ENCODE results near the gene PRSS3.
"Not testable (repeated sequence)": the region's sequence is repeated elsewhere in the genome, so short reads cannot be mapped to it uniquely, and the experiment has no call there.

PRSS3 gene

DNA sequence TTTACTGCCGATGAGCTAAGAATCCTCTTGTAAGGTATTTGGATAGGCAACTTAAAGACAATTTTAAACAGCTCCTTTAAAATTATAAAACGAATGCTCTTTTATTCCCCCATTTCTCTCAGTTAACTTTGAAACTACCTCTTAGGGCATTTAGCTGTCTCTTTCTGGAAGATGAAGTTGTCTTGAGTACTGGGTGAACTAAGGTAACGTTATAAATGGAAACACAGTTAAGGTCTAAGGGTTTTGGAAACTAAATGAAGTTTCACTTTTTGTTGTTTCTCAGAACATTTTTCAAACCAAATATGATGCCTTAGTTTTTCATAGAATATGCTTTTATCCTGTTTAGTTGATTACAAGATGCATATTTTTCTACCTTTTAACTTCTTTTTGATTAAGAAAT is 28.4 kb downstream of the PRSS3 start:
- no peak overlapping the region for H3K4me3 ChIP-seq (ENCODE audit: low read length)
- H3K36me3 ChIP-seq (ENCODE audit: control insufficient read depth, low read depth, low read length): no peaks in the 10 kb centered on the region
- H3K27me3 ChIP-seq (ENCODE audit: control insufficient read depth, insufficient read depth, low read length): no peaks in the 10 kb centered on the region
- no peak overlapping the region for H3K9ac ChIP-seq (ENCODE audit: low read length)
- peaks cover 6% of the 10 kb centered on the region for H3K4me1 ChIP-seq (ENCODE audit: control insufficient read depth, low read depth, low read length)
- H3K27ac ChIP-seq (ENCODE audit: low read length): no peak overlapping the region
- H3K9me3 ChIP-seq (ENCODE audit: control insufficient read depth, low read depth, low read length): no peaks in the 10 kb centered on the region

DNA sequence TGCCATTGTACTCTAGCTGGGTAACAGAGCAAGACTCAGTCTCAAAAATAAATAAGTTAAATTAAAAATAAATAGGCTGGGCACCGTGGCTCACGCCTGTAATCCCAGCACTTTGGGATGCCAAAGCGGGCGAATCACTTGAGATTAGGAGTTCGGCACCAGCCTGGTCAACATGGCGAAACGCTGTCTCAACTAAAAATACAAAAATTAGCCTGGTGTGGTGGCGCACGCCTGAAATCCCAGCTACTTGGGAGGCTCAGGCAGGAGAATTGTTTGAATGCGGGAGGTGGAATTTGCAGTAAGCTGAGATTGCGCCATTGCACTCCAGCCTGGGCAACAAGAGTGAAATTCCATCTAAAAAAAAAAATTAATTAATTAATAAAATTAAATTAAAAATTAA is 31.9 kb downstream of the PRSS3 start:
- not testable (repeated sequence) for H3K4me3 ChIP-seq (ENCODE audit: low read length); H3K9me3 ChIP-seq (ENCODE audit: control insufficient read depth, low read depth, low read length); H3K4me1 ChIP-seq (ENCODE audit: control insufficient read depth, low read depth, low read length); H3K36me3 ChIP-seq (ENCODE audit: control insufficient read depth, low read depth, low read length); H3K27me3 ChIP-seq (ENCODE audit: control insufficient read depth, insufficient read depth, low read length); H3K9ac ChIP-seq (ENCODE audit: low read length); H3K27ac ChIP-seq (ENCODE audit: low read length)

DNA sequence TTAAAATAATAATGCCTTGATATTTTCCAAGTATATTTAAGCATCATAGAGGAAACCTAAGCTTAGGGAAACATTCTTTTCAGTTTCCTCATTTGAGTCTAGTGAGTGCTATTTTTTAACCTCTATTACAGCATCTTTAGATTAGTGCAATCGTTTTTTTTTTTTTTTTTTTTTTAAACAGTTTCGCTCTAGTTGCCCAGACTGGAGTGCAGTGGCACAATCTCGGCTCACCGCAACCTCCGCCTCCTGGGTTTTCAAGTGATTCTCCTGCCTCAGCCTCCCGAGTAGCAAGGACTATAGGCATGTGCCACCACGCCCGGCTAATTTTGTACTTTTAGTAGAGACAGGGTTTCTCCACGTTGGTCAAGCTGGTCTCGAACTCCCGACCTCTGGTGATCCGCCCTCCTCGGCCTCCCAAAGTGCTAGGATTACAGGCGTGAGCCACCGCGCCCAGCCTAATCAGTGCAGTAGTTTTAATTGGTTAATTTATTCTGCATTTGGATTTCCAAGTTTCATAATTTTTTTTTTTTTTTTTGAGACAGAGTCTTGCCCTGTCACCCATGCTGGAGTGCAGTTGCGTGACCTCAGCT is 34.4 kb downstream of the PRSS3 start:
- not testable (repeated sequence) for H3K27ac ChIP-seq (ENCODE audit: low read length); H3K9me3 ChIP-seq (ENCODE audit: control insufficient read depth, low read depth, low read length); H3K4me3 ChIP-seq (ENCODE audit: low read length); H3K9ac ChIP-seq (ENCODE audit: low read length); H3K27me3 ChIP-seq (ENCODE audit: control insufficient read depth, insufficient read depth, low read length); H3K36me3 ChIP-seq (ENCODE audit: control insufficient read depth, low read depth, low read length); H3K4me1 ChIP-seq (ENCODE audit: control insufficient read depth, low read depth, low read length)

DNA sequence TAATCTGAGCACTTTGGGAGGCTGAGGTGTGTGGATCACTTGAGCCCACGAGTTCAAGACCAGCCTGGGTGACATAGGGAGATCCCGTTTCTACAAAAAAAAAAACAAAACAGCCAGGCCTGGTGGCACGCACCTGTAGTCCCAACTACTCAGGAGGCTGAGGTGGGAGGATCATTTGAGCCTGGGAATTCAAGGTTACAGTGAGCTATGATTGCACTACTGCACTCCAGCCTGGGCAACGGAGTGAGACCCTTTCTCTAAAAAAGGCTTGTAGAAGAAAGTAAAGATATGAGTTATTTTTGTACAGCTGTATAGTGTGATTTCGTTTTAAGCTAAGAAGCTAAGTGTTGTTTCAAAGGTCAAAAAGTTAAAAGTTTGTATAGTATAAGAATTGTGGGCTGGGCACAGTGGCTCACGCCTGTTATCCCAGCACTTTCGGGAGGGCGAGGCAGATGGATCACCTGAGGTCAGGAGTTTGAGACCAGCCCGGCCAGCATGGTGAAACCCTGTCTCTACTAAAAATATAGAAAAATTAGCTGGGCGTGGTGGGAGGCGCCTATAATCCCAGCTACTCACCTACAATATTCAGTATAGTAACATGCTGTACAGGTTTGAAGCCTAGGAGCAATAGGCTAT is 40.4 kb downstream of the PRSS3 start:
- Histone ChIP-seq H3K4me1 (ENCODE audit: control insufficient read depth, low read depth, low read length) (no peaks in the 10 kb centered on the region), H3K27me3 (ENCODE audit: control insufficient read depth, insufficient read depth, low read length) (no peaks in the 10 kb centered on the region), H3K4me3 (ENCODE audit: low read length) (no peak overlapping the region), H3K27ac (ENCODE audit: low read length) (no peak overlapping the region), H3K9ac (ENCODE audit: low read length) (no peak overlapping the region), H3K36me3 (ENCODE audit: control insufficient read depth, low read depth, low read length) (no peaks in the 10 kb centered on the region), H3K9me3 (ENCODE audit: control insufficient read depth, low read depth, low read length) (no peaks in the 10 kb centered on the region)

DNA sequence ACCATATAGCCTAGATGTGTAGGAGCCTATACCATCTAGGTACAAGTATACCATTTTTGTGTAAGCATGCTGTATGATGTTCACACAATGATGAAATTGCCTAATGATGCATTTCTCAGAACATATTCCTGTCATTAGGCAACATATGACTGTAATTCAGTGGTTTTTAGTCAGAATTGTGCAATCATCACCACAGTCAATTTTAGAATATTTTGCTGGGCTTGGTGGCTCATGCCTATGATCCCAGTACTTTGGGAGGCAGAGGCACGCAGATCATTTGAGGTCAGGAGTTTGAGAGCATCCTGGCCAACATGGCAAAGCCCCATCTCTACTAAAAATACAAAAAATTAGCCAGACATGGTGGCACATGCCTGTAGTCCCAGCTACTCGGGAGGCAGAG is 40.9 kb downstream of the PRSS3 start:
- H3K9ac ChIP-seq (ENCODE audit: low read length); H3K9me3 ChIP-seq (ENCODE audit: control insufficient read depth, low read depth, low read length); H3K4me1 ChIP-seq (ENCODE audit: control insufficient read depth, low read depth, low read length); H3K36me3 ChIP-seq (ENCODE audit: control insufficient read depth, low read depth, low read length); H3K27ac ChIP-seq (ENCODE audit: low read length); H3K4me3 ChIP-seq (ENCODE audit: low read length); H3K27me3 ChIP-seq (ENCODE audit: control insufficient read depth, insufficient read depth, low read length): not testable (repeated sequence)

DNA sequence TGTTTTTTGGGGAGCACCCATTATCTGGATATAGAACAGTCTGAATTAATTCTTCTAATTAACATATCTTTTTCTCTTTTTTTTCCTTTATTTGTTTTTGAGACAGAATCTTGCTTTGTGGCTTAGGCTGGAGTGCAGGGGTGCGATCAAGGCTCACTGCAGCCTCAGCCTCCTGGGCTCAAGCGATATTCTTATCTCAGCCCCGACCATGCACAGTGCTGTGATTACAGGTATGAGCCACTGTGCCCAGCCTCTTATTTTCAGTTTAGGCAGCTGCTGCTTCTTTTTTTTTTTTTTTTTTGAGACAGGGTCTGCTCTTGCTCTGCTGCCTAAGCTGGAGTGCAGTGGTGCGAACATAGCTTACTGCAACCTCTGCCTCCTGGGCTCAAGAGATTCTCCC is 41.8 kb downstream of the PRSS3 start:
- no peak overlapping the region for H3K27ac ChIP-seq (ENCODE audit: low read length)

DNA sequence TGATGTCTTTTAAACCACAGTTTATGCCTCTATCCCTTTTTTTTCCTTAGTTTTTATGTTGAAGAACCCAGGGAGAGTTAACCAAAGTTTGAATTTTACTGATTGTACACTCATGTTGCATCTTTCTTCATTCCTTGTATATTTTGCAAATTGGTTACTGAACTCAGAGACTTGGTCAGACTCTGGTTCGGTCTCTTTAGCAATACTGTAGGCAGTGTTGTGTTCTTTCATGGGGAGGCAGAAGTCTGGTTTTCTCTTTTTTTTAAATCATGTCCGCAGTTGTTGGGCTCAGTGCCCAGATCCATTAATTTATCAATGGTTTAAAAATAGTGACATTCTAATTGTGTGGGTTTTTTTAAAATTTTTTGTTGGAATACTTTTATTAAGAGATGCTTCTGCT is 45.0 kb downstream of the PRSS3 start:
- Histone ChIP-seq H3K27ac (ENCODE audit: low read length) (no peak overlapping the region), H3K9ac (ENCODE audit: low read length) (no peak overlapping the region), H3K4me3 (ENCODE audit: low read length) (no peak overlapping the region), H3K36me3 (ENCODE audit: control insufficient read depth, low read depth, low read length) (no peaks in the 10 kb centered on the region), H3K27me3 (ENCODE audit: control insufficient read depth, insufficient read depth, low read length) (no peaks in the 10 kb centered on the region), H3K9me3 (ENCODE audit: control insufficient read depth, low read depth, low read length) (no peaks in the 10 kb centered on the region), H3K4me1 (ENCODE audit: control insufficient read depth, low read depth, low read length) (no peaks in the 10 kb centered on the region)

More for the DNA sequence above, 41.8 kb downstream of the PRSS3 start:
- no peaks in the 10 kb centered on the region for H3K27me3 ChIP-seq (ENCODE audit: control insufficient read depth, insufficient read depth, low read length)
- no peaks in the 10 kb centered on the region for H3K36me3 ChIP-seq (ENCODE audit: control insufficient read depth, low read depth, low read length)
- no peaks in the 10 kb centered on the region for H3K4me1 ChIP-seq (ENCODE audit: control insufficient read depth, low read depth, low read length)
- no peaks in the 10 kb centered on the region for H3K9me3 ChIP-seq (ENCODE audit: control insufficient read depth, low read depth, low read length)
- no peak overlapping the region for H3K9ac ChIP-seq (ENCODE audit: low read length)
- no peak overlapping the region for H3K4me3 ChIP-seq (ENCODE audit: low read length)

DNA sequence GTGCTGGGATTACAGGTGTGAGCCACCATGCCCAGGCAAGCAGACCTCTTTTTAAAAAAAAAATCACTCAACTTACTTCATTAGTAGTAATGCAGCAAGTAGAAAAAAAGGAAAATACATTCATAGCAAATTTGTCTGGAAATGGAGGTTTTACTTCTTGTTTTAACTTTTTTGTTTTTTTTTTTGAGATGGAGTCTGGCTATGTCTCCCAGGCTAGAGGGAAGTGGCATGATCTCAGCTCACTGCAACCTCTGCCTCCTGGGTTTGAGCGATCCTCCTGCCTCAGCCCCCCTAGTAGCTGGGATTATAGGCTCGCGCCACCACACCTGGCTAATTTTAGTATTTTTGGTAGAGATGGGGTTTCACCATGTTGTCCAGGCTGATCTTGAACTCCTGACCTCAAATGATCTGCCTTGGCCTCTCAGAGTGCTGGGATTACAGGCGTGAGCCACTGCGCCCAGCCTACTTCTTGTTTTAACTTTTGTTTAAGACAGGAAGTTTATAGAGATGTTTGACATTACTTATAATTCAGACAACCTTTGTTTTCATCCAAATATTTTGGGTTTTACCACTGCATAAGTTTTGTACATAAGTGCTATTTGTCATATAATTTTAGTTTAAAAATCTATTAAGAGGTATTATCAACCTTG is 48.1 kb downstream of the PRSS3 start:
- no peaks in the 10 kb centered on the region for H3K9me3 ChIP-seq (ENCODE audit: control insufficient read depth, low read depth, low read length)
- no peak overlapping the region for H3K4me3 ChIP-seq (ENCODE audit: low read length)
- no peaks in the 10 kb centered on the region for H3K4me1 ChIP-seq (ENCODE audit: control insufficient read depth, low read depth, low read length)
- no peak overlapping the region for H3K27ac ChIP-seq (ENCODE audit: low read length)
- no peak overlapping the region for H3K9ac ChIP-seq (ENCODE audit: low read length)
- no peaks in the 10 kb centered on the region for H3K27me3 ChIP-seq (ENCODE audit: control insufficient read depth, insufficient read depth, low read length)
- no peaks in the 10 kb centered on the region for H3K36me3 ChIP-seq (ENCODE audit: control insufficient read depth, low read depth, low read length)

DNA sequence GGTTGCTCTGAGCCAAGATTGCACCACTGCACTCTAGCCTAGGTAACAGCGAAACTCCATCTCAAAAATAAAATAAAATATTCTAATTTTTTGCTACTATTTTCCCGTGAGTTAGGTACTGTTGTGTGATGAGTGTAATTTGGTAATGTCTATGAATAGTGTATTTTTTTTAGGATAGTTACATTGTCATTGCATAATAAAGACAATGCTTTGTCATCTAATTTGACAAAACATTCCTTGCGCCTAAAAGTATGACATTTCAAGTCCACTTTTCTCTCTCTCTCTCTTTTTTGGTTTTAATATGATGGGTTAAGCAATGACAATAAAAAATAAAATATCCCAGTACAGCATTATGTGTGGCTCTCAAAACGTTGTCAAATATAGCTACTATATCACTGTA is 50.9 kb downstream of the PRSS3 start:
- Histone ChIP-seq H3K4me3 (ENCODE audit: low read length) (no peak overlapping the region), H3K9ac (ENCODE audit: low read length) (no peak overlapping the region), H3K27me3 (ENCODE audit: control insufficient read depth, insufficient read depth, low read length) (no peaks in the 10 kb centered on the region), H3K4me1 (ENCODE audit: control insufficient read depth, low read depth, low read length) (no peaks in the 10 kb centered on the region), H3K36me3 (ENCODE audit: control insufficient read depth, low read depth, low read length) (no peaks in the 10 kb centered on the region), H3K27ac (ENCODE audit: low read length) (no peak overlapping the region), H3K9me3 (ENCODE audit: control insufficient read depth, low read depth, low read length) (no peaks in the 10 kb centered on the region)

DNA sequence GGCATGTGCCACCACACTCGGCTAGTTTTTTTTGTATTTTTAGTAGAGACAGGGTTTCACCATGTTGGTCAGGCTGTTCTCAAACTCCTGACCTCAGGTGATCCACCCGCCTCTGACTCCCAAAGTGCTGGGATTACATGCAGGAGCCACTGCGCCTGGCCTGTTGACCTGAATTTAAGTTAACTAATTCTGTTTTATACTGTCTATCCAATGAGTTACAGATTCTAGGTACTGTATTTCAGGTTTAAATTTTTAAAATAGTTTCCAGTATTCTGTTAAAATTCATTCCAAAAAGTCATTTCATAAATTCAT is 52.5 kb downstream of the PRSS3 start:
- not testable (repeated sequence) for H3K27me3 ChIP-seq (ENCODE audit: control insufficient read depth, insufficient read depth, low read length); H3K4me1 ChIP-seq (ENCODE audit: control insufficient read depth, low read depth, low read length); H3K36me3 ChIP-seq (ENCODE audit: control insufficient read depth, low read depth, low read length); H3K9me3 ChIP-seq (ENCODE audit: control insufficient read depth, low read depth, low read length); H3K4me3 ChIP-seq (ENCODE audit: low read length); H3K9ac ChIP-seq (ENCODE audit: low read length); H3K27ac ChIP-seq (ENCODE audit: low read length)

Measured in iPS-18a (cell line).